Activated B cell treated with CpG ODN at 0.5 μM for 24 hours (primary cell): ENCODE measurements around the gene RPS3A. TPM values are rescaled to one million over a fixed set of nuclear protein-coding genes. Genes with fewer than 3 reads are reported as not detected.

ENCODE experiments used
- ATAC-seq: fragments of 200-7000 bp; cut with Tn5 transposase; one replicate; pipeline ENCODE4 v1.10.0; 2021; ENCODE audit warnings: low read depth, mild to moderate bottlenecking, moderate library complexity
- CTCF ChIA-PET: fragments of 350-600 bp; sonication (Branson Sonifier 250); formaldehyde crosslinking; loops from one replicate; lab custom pipeline; 2021; ENCODE audit warnings: antibody characterized with exemption; lab: Charles Lee
- POLR2A ChIA-PET: fragments of 350-600 bp; sonication (Branson Sonifier 250); formaldehyde crosslinking; loops from one replicate; lab custom pipeline; 2021; ENCODE audit warnings: antibody characterized with exemption; lab: Charles Lee
- DNase-seq: peaks from one replicate; pipeline ENCODE4 v3.0.0; 2022
- H3K27ac Mint-ChIP-seq: one replicate; pipeline ENCODE4 v1.8.0; 2020; ENCODE audit warnings: mixed read lengths
- H3K27me3 Mint-ChIP-seq: one replicate; pipeline ENCODE4 v1.8.0; 2021; ENCODE audit warnings: mixed read lengths
- H3K36me3 Mint-ChIP-seq: one replicate; pipeline ENCODE4 v1.8.0; 2021; ENCODE audit warnings: low read depth, mixed read lengths
- H3K4me1 Mint-ChIP-seq: one replicate; pipeline ENCODE4 v1.8.0; 2021; ENCODE audit warnings: mixed read lengths
- H3K4me3 Mint-ChIP-seq: one replicate; pipeline ENCODE4 v1.8.0; 2020; ENCODE audit warnings: mild to moderate bottlenecking, mixed read lengths
- H3K9me3 Mint-ChIP-seq: one replicate; pipeline ENCODE4 v1.8.0; 2020; ENCODE audit warnings: mixed read lengths
- intact Hi-C: fragments of 100-400 bp; cut with micrococcal nuclease; formaldehyde crosslinking; loops from one replicate; pipeline ENCODE4 v1.15.1; 2024
- total RNA-seq: library from RNA; stranded (reverse); gene quantifications from 2 replicates; pipeline ENCODE4 v1.2.3, GENCODE V29; 2022
- TF ChIP-seq, protein P1 (sequence below): fragments of 200-600 bp; IDR thresholded peaks from one replicate; pipeline ENCODE4 v1.8.0; 2022; ENCODE audit warnings: antibody characterized with exemption, mild to moderate bottlenecking

Gene RPS3A
- total RNA-seq, 1 donor from 2014 or later = 3,089 TPM

DNA sequence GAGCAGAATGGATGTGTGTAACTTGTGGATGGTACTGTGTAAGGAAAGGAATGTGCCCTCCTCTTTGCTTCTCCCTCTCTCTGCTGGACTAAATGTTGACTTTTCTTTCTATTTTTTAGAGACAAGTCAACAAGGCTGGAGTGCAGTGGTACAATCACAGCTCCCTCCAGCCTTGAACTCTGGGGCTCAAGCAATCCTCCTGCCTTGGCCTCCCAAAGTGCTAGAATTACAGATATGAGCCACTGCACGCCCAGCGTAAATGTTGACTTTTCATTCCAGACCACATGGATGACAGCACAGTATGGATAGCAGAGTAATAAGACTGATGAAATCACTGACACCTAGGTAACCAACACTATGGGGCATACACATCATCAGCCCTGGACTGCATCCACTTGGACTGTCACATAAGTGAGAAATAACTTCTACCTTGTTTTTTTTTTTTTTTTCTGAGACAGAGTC, 5.1 kb upstream of the RPS3A start:
- no peaks in the 10 kb centered on the region for H3K9me3 Mint-ChIP-seq
- ATAC-seq (no peak), DNase-seq (no peak)
- peaks cover 2% of the 10 kb centered on the region for H3K36me3 Mint-ChIP-seq
- ChIA-PET CTCF (no interaction called here), POLR2A (no interaction called here)
- intact Hi-C loops = no loop called here
- no peak overlapping the region for H3K4me3 Mint-ChIP-seq
- peaks cover 4% of the 10 kb centered on the region for H3K27me3 Mint-ChIP-seq
- TF ChIP-seq, protein P1, sequence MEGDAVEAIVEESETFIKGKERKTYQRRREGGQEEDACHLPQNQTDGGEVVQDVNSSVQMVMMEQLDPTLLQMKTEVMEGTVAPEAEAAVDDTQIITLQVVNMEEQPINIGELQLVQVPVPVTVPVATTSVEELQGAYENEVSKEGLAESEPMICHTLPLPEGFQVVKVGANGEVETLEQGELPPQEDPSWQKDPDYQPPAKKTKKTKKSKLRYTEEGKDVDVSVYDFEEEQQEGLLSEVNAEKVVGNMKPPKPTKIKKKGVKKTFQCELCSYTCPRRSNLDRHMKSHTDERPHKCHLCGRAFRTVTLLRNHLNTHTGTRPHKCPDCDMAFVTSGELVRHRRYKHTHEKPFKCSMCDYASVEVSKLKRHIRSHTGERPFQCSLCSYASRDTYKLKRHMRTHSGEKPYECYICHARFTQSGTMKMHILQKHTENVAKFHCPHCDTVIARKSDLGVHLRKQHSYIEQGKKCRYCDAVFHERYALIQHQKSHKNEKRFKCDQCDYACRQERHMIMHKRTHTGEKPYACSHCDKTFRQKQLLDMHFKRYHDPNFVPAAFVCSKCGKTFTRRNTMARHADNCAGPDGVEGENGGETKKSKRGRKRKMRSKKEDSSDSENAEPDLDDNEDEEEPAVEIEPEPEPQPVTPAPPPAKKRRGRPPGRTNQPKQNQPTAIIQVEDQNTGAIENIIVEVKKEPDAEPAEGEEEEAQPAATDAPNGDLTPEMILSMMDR = no peak
- peaks cover 14% of the 10 kb centered on the region for H3K4me1 Mint-ChIP-seq
- no peak overlapping the region for H3K27ac Mint-ChIP-seq

- H3K27ac Mint-ChIP-seq = no peak overlapping the region
- H3K27me3 Mint-ChIP-seq = peaks cover 4% of the 10 kb centered on the region
- intact Hi-C loops = loop anchor here (5.0 kb wide), 1 partner anchor 312 kb away; the partner anchor contains the start of gene FHIP1A
- H3K9me3 Mint-ChIP-seq = no peaks in the 10 kb centered on the region
- peaks cover 10% of the 10 kb centered on the region for H3K36me3 Mint-ChIP-seq
- no peak overlapping the region for H3K4me3 Mint-ChIP-seq
- ChIA-PET POLR2A (no interaction called here), CTCF (no interaction called here)
- H3K4me1 Mint-ChIP-seq = peaks cover 18% of the 10 kb centered on the region
- TF ChIP-seq, protein P1 = no peak
- DNase-seq = no peak
- no peak for ATAC-seq
These were observed 4.3 kb upstream of the RPS3A start for GRCh38 chr4:151095142-151095541.

- POLR2A ChIA-PET = interaction anchor here (0.7 to 4.8 kb wide), 3 partner anchors 82 to 235 kb away, joined by 3 to 45 read pairs (median 4); partner anchors contain the start of gene LRBA
- Mint-ChIP-seq H3K4me3 (peak overlapping the region; percentile 99), H3K4me1 (peaks cover 40% of the 10 kb centered on the region), H3K27ac (peak overlapping the region; percentile 98), H3K36me3 (peaks cover 34% of the 10 kb centered on the region), H3K27me3 (peaks cover 4% of the 10 kb centered on the region), H3K9me3 (no peaks in the 10 kb centered on the region)
- ATAC-seq = no peak
- no peak for DNase-seq
- CTCF ChIA-PET = no interaction called here
- intact Hi-C loops = loop anchor here (2.0 to 5.0 kb wide), 2 partner anchors 310 to 1019 kb away; partner anchors contain the start of genes DCLK2 and FHIP1A
- TF ChIP-seq, protein P1 = no peak
These were observed 1.7 kb upstream of the RPS3A start for GRCh38 chr4:151097759-151098158.

DNA sequence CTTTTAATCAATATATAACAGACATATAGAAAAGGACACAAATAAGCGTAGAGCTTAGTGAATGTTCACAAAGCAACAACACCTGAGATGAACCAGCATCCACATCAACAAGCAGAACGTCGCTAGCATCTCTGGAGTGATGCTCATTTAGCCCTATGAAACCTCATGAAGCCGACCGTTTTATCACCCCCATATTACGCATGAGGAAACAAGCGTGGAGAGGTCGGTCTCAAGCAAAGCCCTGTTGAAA, 524 bp upstream of the RPS3A start:
- ATAC-seq (no peak), DNase-seq (no peak)
- H3K4me1 Mint-ChIP-seq = peaks cover 40% of the 10 kb centered on the region
- H3K4me3 Mint-ChIP-seq = peak overlapping the region; percentile 99
- peaks cover 4% of the 10 kb centered on the region for H3K27me3 Mint-ChIP-seq
- ChIA-PET CTCF (interaction anchor here (0.6 kb wide), 1 partner anchor 83 kb away, joined by 3 read pairs; the partner anchor contains the start of gene LRBA), POLR2A (interaction anchor here (0.9 to 4.8 kb wide), 6 partner anchors 8 to 564 kb away, joined by 3 to 45 read pairs (median 3); partner anchors contain the start of gene LRBA)
- peaks cover 43% of the 10 kb centered on the region for H3K36me3 Mint-ChIP-seq
- TF ChIP-seq, protein P1 = no peak
- no peaks in the 10 kb centered on the region for H3K9me3 Mint-ChIP-seq
- H3K27ac Mint-ChIP-seq = peak overlapping the region; percentile 98
- intact Hi-C loops = loop anchor here (1.0 to 5.0 kb wide), 5 partner anchors 84 to 1680 kb away; partner anchors contain the start of genes ARFIP1, DCLK2, FBXW7 and FHIP1A

DNA sequence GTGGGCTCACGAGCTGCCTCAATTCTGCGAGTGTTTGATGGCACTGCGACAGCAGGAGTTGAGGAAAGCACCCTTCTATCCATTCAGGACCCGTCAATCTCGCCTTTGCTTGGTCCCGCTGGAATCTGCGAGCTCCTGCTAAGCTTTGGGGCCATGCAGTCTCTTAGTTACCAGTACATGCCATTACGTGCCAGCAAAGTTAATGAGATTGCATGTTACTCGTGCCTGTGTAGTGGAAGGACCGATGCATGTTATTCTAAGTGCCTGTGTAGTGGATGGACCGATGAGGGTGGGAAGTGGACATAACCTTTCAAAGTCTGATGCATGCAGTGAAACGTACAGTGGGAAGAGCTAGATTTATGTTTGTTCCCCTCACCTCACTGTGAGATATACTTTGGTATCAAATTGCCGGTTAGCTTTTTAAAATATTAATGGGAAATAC, 569 bp downstream of the RPS3A start:
- TF ChIP-seq, protein P1 = no peak
- peaks cover 4% of the 10 kb centered on the region for H3K27me3 Mint-ChIP-seq
- H3K9me3 Mint-ChIP-seq = no peaks in the 10 kb centered on the region
- H3K27ac Mint-ChIP-seq = peak overlapping the region; percentile 98
- H3K4me3 Mint-ChIP-seq = peak overlapping the region; percentile 99
- ATAC-seq = no peak
- ChIA-PET CTCF (interaction anchor here (0.6 kb wide), 1 partner anchor 95 kb away, joined by 3 read pairs; no protein-coding TSS in a partner anchor), POLR2A (interaction anchor here (0.6 to 4.8 kb wide), 8 partner anchors 11 to 660 kb away, joined by 3 to 45 read pairs (median 4); partner anchors contain the start of genes GATB and LRBA)
- intact Hi-C loops = loop anchor here (1.0 to 5.0 kb wide), 5 partner anchors 85 to 1679 kb away; partner anchors contain the start of genes ARFIP1, DCLK2, FBXW7 and FHIP1A
- H3K36me3 Mint-ChIP-seq = peaks cover 53% of the 10 kb centered on the region
- DNase-seq = no peak
- H3K4me1 Mint-ChIP-seq = peaks cover 40% of the 10 kb centered on the region
